CMK (cell line): ENCODE results near the gene PTPRK.

Experiments
- DNase-seq: peaks from one replicate; pipeline ENCODE4 v3.0.0-alpha.2; 2010; ENCODE audit warnings: low read depth

The PTPRK gene

GRCh38 chr6:128284128-128284527 lies 236.3 kb downstream of the PTPRK start:
- no peak for DNase-seq

DNA sequence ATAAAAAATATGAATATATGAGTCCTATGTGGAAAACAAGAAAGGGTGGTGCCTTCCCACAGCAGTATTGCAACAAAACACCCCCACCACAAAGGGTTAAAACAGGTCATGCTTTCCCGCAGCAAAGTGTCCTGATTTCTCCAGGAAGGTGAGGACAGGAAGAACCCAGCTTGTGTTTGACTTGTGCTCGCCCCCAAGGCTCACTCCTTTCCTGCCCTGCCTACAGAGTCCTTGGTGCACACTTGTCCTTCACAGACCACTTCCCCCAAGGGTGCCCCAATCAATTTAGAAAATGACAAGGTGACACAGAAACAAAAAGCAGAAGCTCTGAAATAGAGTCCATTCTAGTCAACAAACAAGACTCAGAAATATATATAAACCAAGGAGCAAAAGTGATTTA lies 237.4 kb downstream of the PTPRK start:
- DNase-seq: no peak

DNA sequence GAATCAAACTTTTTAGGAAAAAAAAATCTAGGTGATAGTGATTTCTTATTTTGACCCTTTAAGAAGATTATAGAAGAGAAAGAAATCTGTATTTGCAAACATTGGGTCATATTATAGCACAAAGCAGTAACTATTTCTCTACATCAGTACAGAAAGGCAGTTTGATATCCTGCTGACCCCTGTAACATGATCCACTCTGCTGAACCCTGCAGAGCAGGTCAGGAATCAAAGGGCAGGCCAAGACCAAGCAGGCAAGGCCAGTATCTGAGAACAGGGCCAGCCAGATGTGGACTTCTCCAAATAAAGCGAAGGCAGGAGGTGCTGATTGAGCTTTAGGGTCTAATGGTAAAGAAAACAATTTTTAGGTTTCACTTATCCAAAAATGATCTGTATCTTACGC lies 239.4 kb downstream of the PTPRK start:
- DNase-seq: no peak

DNA sequence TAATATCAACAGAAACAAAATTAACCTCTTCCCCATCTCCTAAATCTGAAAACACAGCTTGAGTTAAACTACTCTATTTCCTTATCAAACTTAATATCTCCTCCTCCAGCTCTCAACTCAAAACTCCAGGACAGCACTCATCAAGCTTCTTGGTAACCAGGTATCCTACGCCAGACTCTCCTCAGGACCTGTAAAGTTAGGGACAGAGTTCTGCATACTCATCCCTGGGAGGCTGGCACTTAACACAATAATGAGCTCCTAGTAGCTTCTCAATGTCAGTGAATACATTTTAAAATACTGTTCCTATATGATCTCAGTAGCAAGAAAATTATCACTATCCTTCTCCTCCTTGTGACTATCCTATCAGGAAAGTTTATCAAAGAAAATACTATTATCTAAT lies 240.3 kb downstream of the PTPRK start:
- no peak for DNase-seq

DNA sequence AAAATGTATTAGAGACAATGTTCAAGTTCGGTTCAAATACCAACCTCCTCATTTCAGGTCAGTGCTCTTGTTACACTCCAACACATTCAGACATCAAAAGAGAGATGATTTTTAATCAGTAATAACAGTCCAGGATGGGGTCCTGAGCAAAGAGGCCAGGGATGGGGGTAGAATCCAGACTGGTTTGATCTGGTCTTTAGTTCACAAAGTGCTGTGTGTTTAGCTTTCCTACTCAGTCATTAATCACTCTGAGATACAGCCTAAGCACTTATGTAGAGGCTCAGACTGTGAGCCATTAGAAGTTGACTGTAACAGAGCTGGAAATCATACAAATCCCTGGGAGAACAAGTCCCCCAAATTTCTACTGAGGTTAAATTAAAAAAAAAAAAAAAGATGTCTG lies 241.6 kb downstream of the PTPRK start:
- no peak for DNase-seq

GRCh38 chr6:128277379-128277778 lies 243.0 kb downstream of the PTPRK start:
- DNase-seq: no peak

- DNase-seq: no peak
These were observed 244.1 kb downstream of the PTPRK start for GRCh38 chr6:128276311-128276710.

- DNase-seq: no peak
These were observed 244.7 kb downstream of the PTPRK start for GRCh38 chr6:128275681-128276080.

GRCh38 chr6:128275030-128275429 lies 245.4 kb downstream of the PTPRK start:
- DNase-seq: no peak

GRCh38 chr6:128271527-128271926 lies 248.9 kb downstream of the PTPRK start:
- DNase-seq: no peak

GRCh38 chr6:128271011-128271410 lies 249.4 kb downstream of the PTPRK start:
- no peak for DNase-seq

- DNase-seq: no peak
These were observed 253.5 kb downstream of the PTPRK start for GRCh38 chr6:128266946-128267345.

DNA sequence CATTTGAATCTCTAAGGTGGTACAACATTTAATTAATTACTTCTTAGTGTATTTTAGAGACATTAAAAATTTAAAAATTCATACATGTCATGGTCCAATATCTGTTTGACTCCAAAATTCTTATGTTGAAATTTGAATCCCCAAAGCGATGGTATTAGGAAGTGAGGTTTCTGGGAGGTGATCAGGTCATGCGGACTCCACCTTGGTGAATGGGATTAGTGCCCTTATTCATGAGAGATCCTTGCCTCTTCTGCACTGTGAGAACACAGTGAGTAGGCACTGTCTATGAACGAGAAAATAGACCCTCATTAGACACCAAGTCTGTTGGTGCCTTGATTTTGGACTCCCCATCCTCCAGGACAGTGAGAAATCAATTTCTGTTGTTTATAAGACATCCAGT lies 254.7 kb downstream of the PTPRK start:
- no peak for DNase-seq

DNA sequence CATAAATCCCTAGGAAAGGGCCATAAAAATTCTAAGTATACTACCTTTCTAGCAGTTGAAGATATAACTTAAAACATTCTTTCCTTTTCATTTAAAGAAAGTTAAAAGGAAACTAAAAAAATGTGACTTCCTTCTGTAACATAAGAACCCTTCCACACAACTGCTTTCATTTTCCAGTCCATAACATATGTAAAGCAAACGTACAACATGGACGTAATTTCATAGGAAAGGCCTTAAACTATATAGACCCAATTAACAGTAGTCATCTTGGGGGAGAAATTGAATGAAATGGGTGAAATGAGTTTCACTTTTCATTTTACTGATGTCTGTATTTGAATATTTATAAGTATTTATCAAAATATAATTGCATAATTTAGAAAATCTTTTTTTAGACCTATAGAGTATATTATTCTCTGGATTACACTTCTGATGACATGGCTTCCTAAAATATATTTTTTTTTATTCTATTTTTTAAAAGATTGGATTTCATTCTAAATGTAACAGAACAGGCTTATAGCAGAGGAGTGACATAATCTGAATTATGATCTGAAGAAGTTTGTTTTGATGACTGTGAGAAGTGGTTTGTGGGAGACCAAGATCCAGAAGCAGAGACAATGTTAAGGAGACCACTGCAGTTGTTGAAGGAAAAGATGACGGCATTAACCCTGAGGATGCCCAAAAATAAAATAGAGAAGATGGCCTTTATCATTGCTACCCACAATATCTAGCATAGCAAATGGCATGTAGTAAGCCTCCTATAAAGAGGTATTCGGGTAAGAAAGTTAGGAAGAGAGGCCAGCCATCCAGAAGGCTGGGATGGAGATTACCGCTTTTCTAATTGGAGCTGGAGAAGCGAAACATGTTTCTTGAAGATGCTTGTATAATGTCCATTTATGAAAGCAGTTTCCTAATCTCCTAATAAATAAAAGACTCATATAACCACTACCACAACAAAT lies 260.4 kb downstream of the PTPRK start:
- DNase-seq: no peak

DNA sequence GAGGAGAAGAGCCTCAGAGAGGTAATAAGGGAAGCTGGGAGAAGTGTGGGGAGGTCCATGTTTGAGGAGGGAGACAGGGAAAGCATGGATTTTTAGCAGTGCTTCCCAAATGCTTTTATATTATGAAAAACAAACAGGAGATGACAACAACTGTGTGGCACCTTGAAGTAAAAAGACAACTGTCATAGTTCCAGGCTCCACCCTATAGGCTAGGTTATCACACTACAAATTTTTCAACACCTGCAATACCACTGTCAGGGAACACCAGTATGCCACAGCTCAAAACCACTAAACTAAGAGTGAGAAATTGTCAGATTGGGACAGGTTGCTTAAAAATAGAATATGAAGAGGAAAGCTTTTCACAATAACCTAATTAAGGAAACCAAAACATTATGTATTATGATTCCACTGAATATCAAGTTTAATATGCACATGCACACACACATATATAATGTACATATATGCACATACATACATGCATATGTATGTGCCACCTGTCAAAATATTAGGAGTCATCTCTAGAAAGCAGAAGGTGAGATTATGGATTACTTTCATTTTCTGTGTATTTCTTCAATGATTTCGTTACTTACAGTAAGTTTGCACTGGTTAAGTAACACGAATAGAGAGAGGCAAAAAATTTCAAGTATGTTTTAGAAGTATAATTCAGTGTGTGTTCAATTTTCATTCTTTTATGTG lies 261.2 kb downstream of the PTPRK start:
- no peak for DNase-seq

DNA sequence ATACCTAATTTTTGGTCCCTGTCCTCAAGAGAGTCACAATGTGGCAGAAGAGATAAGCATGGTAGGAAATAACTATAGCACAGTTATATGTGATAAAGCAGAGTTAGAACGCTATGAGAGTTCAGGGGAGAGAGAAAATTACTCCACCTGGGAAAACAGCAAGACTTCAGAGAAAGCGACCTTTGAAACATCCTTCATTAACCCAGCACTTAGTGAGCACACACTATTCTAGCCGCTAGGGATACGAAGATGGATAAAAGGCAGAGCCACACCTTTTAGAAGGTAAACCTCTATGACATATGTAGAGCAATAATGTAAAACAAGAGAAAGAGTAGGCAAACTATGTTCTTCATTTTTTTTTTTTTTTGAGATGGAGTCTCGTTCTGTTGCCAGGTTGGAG lies 264.3 kb downstream of the PTPRK start:
- no peak for DNase-seq

DNA sequence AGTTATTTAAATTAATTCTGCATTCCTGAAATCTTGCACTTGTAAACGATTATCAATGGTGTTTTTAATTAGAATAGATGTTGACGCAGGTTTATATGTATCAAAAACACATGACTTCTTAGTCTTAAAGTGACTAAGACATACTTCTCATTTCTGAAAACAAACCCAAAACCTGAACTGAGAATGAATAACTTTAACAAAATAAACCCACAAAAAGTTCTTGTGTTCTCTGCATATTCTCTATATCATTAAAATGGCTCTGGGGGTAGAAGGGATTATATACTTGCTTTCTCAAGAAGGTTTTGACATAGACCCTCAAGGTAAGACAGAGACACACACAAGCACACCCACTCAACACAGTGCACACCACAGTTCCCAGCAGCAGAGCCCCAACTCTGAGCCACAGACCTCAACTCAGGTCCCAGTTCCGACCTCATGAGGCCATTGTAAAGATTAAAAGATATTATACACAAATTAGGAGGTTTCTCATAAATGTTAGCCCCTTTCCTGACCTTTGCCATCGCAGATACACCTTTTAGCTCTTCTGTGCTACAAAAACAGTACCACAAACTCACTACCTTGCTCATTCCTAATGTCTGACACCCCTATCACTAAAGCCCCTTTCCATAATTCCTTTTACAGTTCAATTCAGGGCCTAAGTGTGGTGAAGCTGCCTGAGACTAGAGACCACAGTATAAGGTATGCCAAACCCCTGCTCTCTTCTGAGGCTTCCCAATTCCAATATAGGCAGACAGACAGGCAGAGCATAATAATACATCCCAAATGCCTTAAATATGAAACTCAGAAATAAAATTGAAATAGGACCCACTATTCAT lies 267.8 kb downstream of the PTPRK start:
- no peak for DNase-seq

GRCh38 chr6:128251445-128252340 lies 268.7 kb downstream of the PTPRK start:
- DNase-seq: no peak

GRCh38 chr6:128250370-128251070 lies 269.9 kb downstream of the PTPRK start:
- DNase-seq: no peak

DNA sequence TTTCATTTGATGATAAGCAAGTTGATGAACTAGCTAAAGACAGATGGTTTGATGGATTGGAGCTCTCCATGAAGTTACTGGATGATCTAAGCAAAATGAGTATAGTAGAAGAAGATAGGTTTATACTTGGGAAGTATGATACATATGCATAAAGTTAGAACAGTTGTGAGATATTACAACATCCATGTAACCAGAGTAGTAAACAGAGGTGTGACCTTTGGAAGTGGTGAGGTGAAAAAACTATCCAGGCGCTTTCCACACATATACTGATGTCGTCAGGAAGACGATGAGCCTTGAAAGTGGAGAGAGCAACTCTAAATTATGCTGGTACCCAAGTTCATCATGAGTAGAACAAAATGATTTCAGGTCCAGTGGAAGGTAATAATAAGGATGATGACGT lies 271.0 kb downstream of the PTPRK start:
- DNase-seq: no peak
